ENCODE results near the gene SORBS2. TPM values are rescaled to one million over a fixed set of nuclear protein-coding genes. Genes with fewer than 3 reads are reported as not detected.

Gene SORBS2
- total and polyA plus RNA-seq, 2 of the 8 experiments (the other 6 are each of a cell fraction or from before 2014, with no cell fraction given) = 73.0 to 87.1 TPM

DNA sequence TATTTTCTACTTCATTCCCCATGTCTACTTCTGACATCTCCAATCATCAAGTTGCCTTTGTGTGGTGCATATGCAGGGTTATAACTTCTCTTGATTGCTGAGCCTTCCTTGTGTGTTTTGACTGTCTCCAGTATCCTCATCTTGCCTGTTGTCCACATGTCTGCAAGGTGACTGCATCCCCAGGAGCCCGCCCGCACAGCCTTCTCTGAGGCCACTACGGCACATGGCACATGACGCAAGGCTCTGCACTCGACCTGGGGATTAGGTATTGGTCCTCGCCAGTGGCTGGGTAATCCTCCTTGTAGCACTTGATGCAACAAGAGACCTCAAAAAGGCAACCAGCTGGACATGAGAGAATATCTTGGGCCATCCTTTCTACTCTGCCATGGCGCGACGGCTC lies 122.6 kb downstream of the SORBS2 start (continued):
- no peak for TF ChIP-seq CHD7 (IDR thresholded peaks at IDR 0.05; ENCODE audit: insufficient replicate concordance, low read length)
